ENCODE data around the gene ESRRG. TPM values are rescaled to one million over a fixed set of nuclear protein-coding genes. Genes with fewer than 3 reads are reported as not detected.
A peak's percentile ranks its signal among the peaks of the same experiment; 100 is the strongest.

ESRRG gene
- total and polyA plus RNA-seq, 2 experiments from 2014 or later, result 1.2 to 1.7 TPM

GRCh38 chr1:216502528-216503162, 220.6 kb downstream of the ESRRG start:
- no peak overlapping the region for H3K4me3 Mint-ChIP-seq
- no peak overlapping the region for H2AFZ ChIP-seq
- DNase-seq (ENCODE audit: low spot score), result peak; percentile 34

More at GRCh38 chr1:216502528-216503162, 220.6 kb downstream of the ESRRG start:
- no peak for TF ChIP-seq JUNB (IDR thresholded peaks at IDR 0.05; ENCODE audit: unreplicated experiment)
- no peak for TF ChIP-seq ZNF462 (CRISPR knock-in tag; IDR thresholded peaks at IDR 0.05)
- TF ChIP-seq CREB1 (CRISPR knock-in tag; IDR thresholded peaks at IDR 0.05; ENCODE audit: low read depth), result no peak
- no peak for TF ChIP-seq NANOG (IDR thresholded peaks at IDR 0.05; ENCODE audit: borderline replicate concordance)
- no peak for TF ChIP-seq ZNF114 (CRISPR knock-in tag; IDR thresholded peaks at IDR 0.05)
- TF ChIP-seq STAT1 (IDR thresholded peaks at IDR 0.05; ENCODE audit: unreplicated experiment), result no peak
- TF ChIP-seq ETS1 (IDR thresholded peaks at IDR 0.05), result no peak
- TF ChIP-seq CTCF (conservative IDR thresholded peaks at IDR 0.05; ENCODE audit: low read depth in 2 of 2), result no peak
- no peak for TF ChIP-seq REST (IDR thresholded peaks at IDR 0.05; ENCODE audit: unreplicated experiment)
- no peak for TF ChIP-seq EZH2 (IDR thresholded peaks at IDR 0.05; ENCODE audit: low read depth, unreplicated experiment)
- TF ChIP-seq EZH2phosphoT487 (IDR thresholded peaks at IDR 0.05; ENCODE audit: unreplicated experiment), result no peak
- TF ChIP-seq POLR2AphosphoS5 (IDR thresholded peaks at IDR 0.05; ENCODE audit: low read depth), result no peak
- TF ChIP-seq ZNF331 (CRISPR knock-in tag; IDR thresholded peaks at IDR 0.05; ENCODE audit: low read depth), result no peak
- Histone ChIP-seq H3K36me3 (ENCODE audit: insufficient read depth) (no peaks in the 10 kb centered on the region), H3K27me3 (ENCODE audit: insufficient read depth) (no peaks in the 10 kb centered on the region), H3K4me3 (no peak overlapping the region), H3K27ac (ENCODE audit: low read depth) (0 out of 2 replicates have a peak overlapping the region, but pooled peaks have one; percentile 22), H3K79me2 (replicated peaks; ENCODE audit: insufficient read depth) (no peaks in the 10 kb centered on the region), H3K4me2 (no peak overlapping the region), H3F3A (replicated peaks; ENCODE audit: low read depth) (no peaks in the 10 kb centered on the region), H4K20me1 (replicated peaks; ENCODE audit: insufficient read depth) (no peaks in the 10 kb centered on the region), H3K9me2 (ENCODE audit: insufficient read depth) (no peaks in the 10 kb centered on the region), H3K4me1 (ENCODE audit: insufficient read depth) (peaks cover 17% of the 10 kb centered on the region)
- no peaks in the 10 kb centered on the region for H3K27me3 Mint-ChIP-seq (ENCODE audit: insufficient read depth, low read depth, poor library complexity)
- H3K27ac Mint-ChIP-seq, result no peak overlapping the region
- no peaks in the 10 kb centered on the region for H3K36me3 Mint-ChIP-seq (ENCODE audit: low read depth)
- H3K4me1 Mint-ChIP-seq, result peaks cover 18% of the 10 kb centered on the region
- peak; percentile 78 for ATAC-seq
- H3K9me3 Mint-ChIP-seq, result no peaks in the 10 kb centered on the region

Measured in GM23338 (cell line).